K562 (cell line): ENCODE results near the gene SYCP3. TPM values are rescaled to one million over a fixed set of nuclear protein-coding genes. Genes with fewer than 3 reads are reported as not detected.

Source experiments
- ATAC-seq: fragments of 200-7000 bp; cut with Tn5 transposase; 3 replicates; pipeline ENCODE4 v1.9.1; 2020; ENCODE audit warnings: moderate library complexity
- BruUV-seq: library from RNA; stranded (reverse); fragments of 400-500 nt; replicated peaks from 2 replicates; lab custom pipeline; 2021; lab: Mats Ljungman, UMichigan
- CTCF ChIA-PET: fragments of 300-600 bp; formaldehyde crosslinking; extraction: SDS; loops from one replicate; lab custom pipeline; 2021; ENCODE audit warnings: low intra/inter-chr PET ratio; lab: Yijun Ruan, JAX
- POLR2A ChIA-PET: fragments of 300-600, 350-650 bp; sonication (Branson Sonifier 250); formaldehyde crosslinking; extraction: SDS; loops from one replicate; lab custom pipeline; 2021; ENCODE audit warnings: antibody characterized with exemption, inconsistent platforms; lab: Yijun Ruan, JAX
- DNase-seq, 4 experiments: peaks; one replicate each; pipeline versions ENCODE4 v3.0.0 to v3.0.0-alpha.2; 2011 to 2018; ENCODE audit warnings: low spot score in 3 of 4, mixed read lengths in 3 of 4; ENCODE audit errors: extremely low read depth in 1 of 4
- FAIRE-seq: peaks from 2 replicates; lab custom pipeline; 2011; peaks lifted over from hg19 to GRCh38; lab: Jason Lieb, UNC
- H2AFZ ChIP-seq: 2 replicates; pipeline ENCODE4 v1.6.0; 2011; ENCODE audit warnings: low read depth, low read length, control low read depth, inconsistent platforms
- H3K27ac ChIP-seq: fragments of 200-600 bp; 3 replicates; pipeline ENCODE4 v1.8.0; 2011; ENCODE audit warnings: low read depth, mild to moderate bottlenecking, control low read depth, inconsistent platforms, low read length, moderate library complexity, mixed read lengths; ENCODE audit errors: extremely low read depth
- H3K27me3 ChIP-seq, 2 experiments: fragments of 300-600 bp in 1 of 2; 2 replicates in 1 of 2; 3 replicates in 1 of 2; pipeline versions ENCODE4 v1.6.0 to v1.8.0; 2011; ENCODE audit warnings: inconsistent platforms in 2 of 2, low read length in 2 of 2, mild to moderate bottlenecking in 1 of 2, mixed read lengths in 1 of 2, moderate library complexity in 1 of 2; ENCODE audit not compliant: control insufficient read depth in 2 of 2, insufficient read depth in 2 of 2
- H3K36me3 ChIP-seq: fragments of 300-600 bp; 3 replicates; pipeline ENCODE4 v1.8.0; 2011; ENCODE audit warnings: mild to moderate bottlenecking, low read length, inconsistent platforms; ENCODE audit not compliant: control insufficient read depth, insufficient read depth
- H3K4me1 ChIP-seq, 2 experiments: fragments of 200-600 bp in 1 of 2; replicated peaks in 1 of 2; 2 replicates in 1 of 2; 3 replicates in 1 of 2; pipeline versions ENCODE4 v1.5.1 to v1.8.0; 2011; ENCODE audit warnings: inconsistent platforms in 2 of 2, low read length in 2 of 2, mild to moderate bottlenecking in 1 of 2, mixed read lengths in 1 of 2, moderate library complexity in 1 of 2; ENCODE audit not compliant: control insufficient read depth in 2 of 2, insufficient read depth in 2 of 2
- H3K4me2 ChIP-seq: 2 replicates; pipeline ENCODE4 v1.6.1; 2011; ENCODE audit warnings: low read length, control low read depth, inconsistent platforms, mixed read lengths; ENCODE audit not compliant: insufficient read depth
- H3K4me3 ChIP-seq: fragments of 200-600 bp; sonication (generic), shearing (Covaris generic); 2 replicates; pipeline ENCODE4 v1.5.1; 2016; ENCODE audit warnings: control low read depth, inconsistent platforms
- H3K79me2 ChIP-seq: fragments of 200-600 bp; 3 replicates; pipeline ENCODE4 v1.8.0; 2011; ENCODE audit warnings: low read length, inconsistent platforms; ENCODE audit not compliant: control insufficient read depth, insufficient read depth
- H3K9ac ChIP-seq, 2 experiments: 2 replicates each; pipeline versions ENCODE4 v1.6.0 to v1.6.1; 2011; ENCODE audit warnings: low read depth in 2 of 2, low read length in 2 of 2, control low read depth in 1 of 2, inconsistent platforms in 1 of 2, mild to moderate bottlenecking in 1 of 2, mixed read lengths in 1 of 2; ENCODE audit not compliant: insufficient read depth in 1 of 2
- H3K9me1 ChIP-seq: one replicate; pipeline ENCODE4 v1.6.0; 2011; ENCODE audit warnings: inconsistent platforms, mild to moderate bottlenecking, low read length, moderate library complexity; ENCODE audit not compliant: control insufficient read depth, insufficient read depth
- H3K9me3 ChIP-seq: replicated peaks from 2 replicates; pipeline ENCODE4 v1.5.1; 2011; ENCODE audit warnings: low read depth, low read length, inconsistent platforms; ENCODE audit not compliant: control insufficient read depth, insufficient read depth
- H4K20me1 ChIP-seq: replicated peaks from 2 replicates; pipeline ENCODE4 v1.6.1; 2011; ENCODE audit warnings: low read length, inconsistent platforms, mixed read lengths; ENCODE audit not compliant: control insufficient read depth, insufficient read depth
- CCAR2 ChIP-seq: fragments of 200-400 bp; formaldehyde crosslinking; IDR thresholded peaks from 2 replicates; pipeline ENCODE4 v1.6.1; 2017; ENCODE audit warnings: mild to moderate bottlenecking, low read depth, low read length
- CEBPZ ChIP-seq: fragments of 150-350 bp; IDR thresholded peaks from 2 replicates; pipeline ENCODE4 v1.6.1; 2014; ENCODE audit warnings: low read depth, mild to moderate bottlenecking, low read length, borderline replicate concordance
- ELF4 ChIP-seq: fragments of 450-650 bp; formaldehyde crosslinking; IDR thresholded peaks from 2 replicates; pipeline ENCODE4 v1.4.0; 2022; ENCODE audit warnings: missing genetic modification characterization
- ETS2 ChIP-seq: IDR thresholded peaks from 2 replicates; pipeline ENCODE4 v1.6.1; 2016; ENCODE audit warnings: borderline replicate concordance, missing genetic modification characterization, mild to moderate bottlenecking, moderate library complexity, missing compliant biosample characterization; ENCODE audit not compliant: poor library complexity, severe bottlenecking
- FOXP4 ChIP-seq: sonication (generic); formaldehyde crosslinking; IDR thresholded peaks from 2 replicates; pipeline ENCODE4 v1.8.0; 2022; ENCODE audit warnings: mild to moderate bottlenecking, missing genetic modification reagents, borderline replicate concordance
- HMG20B ChIP-seq: fragments of 250-450 bp; sonication (Bioruptor Pico); IDR thresholded peaks from 2 replicates; pipeline ENCODE4 v1.5.0; 2021; ENCODE audit warnings: mild to moderate bottlenecking
- ILF3 ChIP-seq: fragments of 450-650 bp; IDR thresholded peaks from 2 replicates; pipeline ENCODE4 v1.6.1; 2018; ENCODE audit warnings: antibody characterized with exemption, mild to moderate bottlenecking, moderate library complexity, borderline replicate concordance
- MCM2 ChIP-seq: fragments of 450-650 bp; IDR thresholded peaks from 2 replicates; pipeline ENCODE4 v1.6.1; 2017; ENCODE audit warnings: low read depth, mild to moderate bottlenecking
- NCOR1 ChIP-seq: fragments of 450-650 bp; IDR thresholded peaks from 2 replicates; pipeline ENCODE4 v1.6.1; 2016; ENCODE audit warnings: mild to moderate bottlenecking, moderate library complexity
- PHB ChIP-seq: fragments of 250-450 bp; sonication (Bioruptor Pico); IDR thresholded peaks from 2 replicates; pipeline ENCODE4 v1.5.0; 2021
- POLR2H ChIP-seq: IDR thresholded peaks from 2 replicates; pipeline ENCODE4 v1.6.1; 2016; ENCODE audit warnings: missing genetic modification characterization, low read depth, mild to moderate bottlenecking, control low read depth, missing compliant biosample characterization, moderate library complexity
- RBM25 ChIP-seq: fragments of 200-400 bp; formaldehyde crosslinking; IDR thresholded peaks from 2 replicates; pipeline ENCODE4 v1.6.1; 2018; ENCODE audit warnings: low read length, low read depth, moderate library complexity; ENCODE audit not compliant: severe bottlenecking
- TAF1 ChIP-seq: IDR thresholded peaks from 2 replicates; pipeline ENCODE4 v1.6.1; 2011; ENCODE audit warnings: mild to moderate bottlenecking, low read length, moderate library complexity; ENCODE audit not compliant: insufficient read depth, control insufficient read depth, severe bottlenecking; ENCODE audit errors: extremely low read depth
- TCF15 ChIP-seq: fragments of 250-450 bp; sonication (Bioruptor Pico); IDR thresholded peaks from 2 replicates; pipeline ENCODE4 v1.8.0; 2022; ENCODE audit warnings: moderate library complexity, mild to moderate bottlenecking, inconsistent platforms
- ZBTB1 ChIP-seq: sonication (generic); formaldehyde crosslinking; IDR thresholded peaks from 2 replicates; pipeline ENCODE4 v1.8.1; 2023; ENCODE audit warnings: missing genetic modification reagents, low read depth, mild to moderate bottlenecking, borderline replicate concordance
- ZBTB2 ChIP-seq: fragments of 450-650 bp; IDR thresholded peaks from 2 replicates; pipeline ENCODE4 v1.6.1; 2016; ENCODE audit warnings: antibody characterized with exemption
- ZNF3 ChIP-seq: fragments of 250-450 bp; sonication (Bioruptor Pico); IDR thresholded peaks from 2 replicates; pipeline ENCODE4 v1.5.0; 2021; ENCODE audit warnings: mild to moderate bottlenecking, moderate library complexity
- in situ Hi-C: fragments of 300-500 bp; cut with MboI; formaldehyde crosslinking; loops from 4 replicates; pipeline ENCODE4 v1.15.0; 2018; ENCODE audit warnings: inconsistent platforms, mixed read lengths
- intact Hi-C: fragments of 100-400 bp; cut with micrococcal nuclease; formaldehyde crosslinking; loops from 2 replicates; pipeline ENCODE4 v1.14.2; 2022
- polyA plus RNA-seq, 8 experiments: library from polyadenylated mRNA; depleted of rRNA in 4 of 8; stranded (reverse) in 5 of 8; unstranded in 3 of 8; fragments of >200 nt; fragmentation: Nextera tagmentation in 2 of 8; fragmentation: Illumina TruSeq in 1 of 8; extraction: Ambion mirVana in 2 of 8; extraction: Trizol in 1 of 8; gene quantifications; 2 replicates each; pipeline versions ENCODE4 v1.2.1 to v1.2.3, GENCODE V29; 2011 to 2014; ENCODE audit warnings: inconsistent platforms in 1 of 8, missing spikeins in 1 of 8
- total RNA-seq, 7 experiments: library from RNA; depleted of rRNA in 6 of 7; stranded (reverse); fragments of >200 nt in 6 of 7; fragmentation: Illumina TruSeq in 2 of 7; extraction: Trizol in 2 of 7; gene quantifications; 2 replicates each; pipeline versions ENCODE4 v1.2.1 to v1.2.3, GENCODE V29; 2011 to 2021; ENCODE audit warnings: low replicate concordance in 1 of 7

The SYCP3 gene
- total and polyA plus RNA-seq, 9 of the 15 experiments (the other 6 are each of a cell fraction or from before 2014, with no cell fraction given) = 0.11 to 0.25 (median 0.22) TPM; not detected in 4

GRCh38 chr12:101680647-101681046, 58.6 kb downstream of the SYCP3 start:
- FAIRE-seq (no peak), DNase-seq (no peak), ATAC-seq (no peak)
- no peaks in the 10 kb centered on the region for H3K9me1 ChIP-seq
- H3K4me3 ChIP-seq = no peak overlapping the region
- H3K36me3 ChIP-seq = no peaks in the 10 kb centered on the region
- no peak overlapping the region for H2AFZ ChIP-seq
- H3K4me1 ChIP-seq = no peaks in the 10 kb centered on the region
- no peaks in the 10 kb centered on the region for H3K9me3 ChIP-seq
- no TSS peak for BruUV-seq
- no peak overlapping the region for H3K4me2 ChIP-seq
- no peaks in the 10 kb centered on the region for H4K20me1 ChIP-seq
- H3K79me2 ChIP-seq = no peaks in the 10 kb centered on the region
- in situ Hi-C loops = no loop called here
- no peak overlapping the region for H3K9ac ChIP-seq
- POLR2A ChIA-PET = no interaction called here
- intact Hi-C loops = no loop called here
- no peaks in the 10 kb centered on the region; a peak in 1 of 5 replicates for H3K27me3 ChIP-seq
- H3K27ac ChIP-seq = no peak overlapping the region
- CTCF ChIA-PET = no interaction called here
- TF ChIP-seq RBM25 = no peak
- no peak for TF ChIP-seq ELF4 (CRISPR knock-in tag)
- no peak for TF ChIP-seq TCF15
- TF ChIP-seq TAF1 = no peak
- TF ChIP-seq ETS2 (tag) = no peak
- no peak for TF ChIP-seq CCAR2
- TF ChIP-seq ZBTB1 (CRISPR knock-in tag) = no peak
- TF ChIP-seq POLR2H (tag) = no peak
- TF ChIP-seq ZNF3 (CRISPR knock-in tag) = no peak
- no peak for TF ChIP-seq ZBTB2
- no peak for TF ChIP-seq MCM2
- no peak for TF ChIP-seq NCOR1
- no peak for TF ChIP-seq HMG20B
- TF ChIP-seq CEBPZ = no peak
- TF ChIP-seq ILF3 = no peak
- no peak for TF ChIP-seq FOXP4 (CRISPR knock-in tag)
- no peak for TF ChIP-seq PHB (CRISPR knock-in tag)
